Loucy (cell line): ENCODE results near the gene TMED10.
"Not testable (repeated sequence)": the region's sequence is repeated elsewhere in the genome, so short reads cannot be mapped to it uniquely, and the experiment has no call there.

Experiments used
- H2AFZ ChIP-seq: fragments of 200-600 bp; sonication (generic); 2 replicates; pipeline ENCODE4 v1.6.0; 2016; ENCODE audit warnings: antibody characterized with exemption, mild to moderate bottlenecking, low read length, moderate library complexity
- H3F3A ChIP-seq: fragments of 200-600 bp; 2 replicates; pipeline ENCODE4 v1.6.0; 2016; ENCODE audit warnings: antibody characterized with exemption, low read depth, mild to moderate bottlenecking
- H3K27me3 ChIP-seq: fragments of 200-600 bp; sonication (generic); 2 replicates; pipeline ENCODE4 v1.6.1; 2014; ENCODE audit warnings: low read length, mild to moderate bottlenecking; ENCODE audit not compliant: insufficient read depth, poor library complexity, severe bottlenecking
- H3K36me3 ChIP-seq: fragments of 200-600 bp; sonication (generic); 2 replicates; pipeline ENCODE4 v1.6.1; 2016; ENCODE audit warnings: low read length; ENCODE audit not compliant: insufficient read depth
- H3K4me1 ChIP-seq: fragments of 200-600 bp; sonication (generic); 2 replicates; pipeline ENCODE4 v1.5.1; 2014; ENCODE audit warnings: low read length, mild to moderate bottlenecking; ENCODE audit not compliant: insufficient read depth, poor library complexity, severe bottlenecking
- H3K4me2 ChIP-seq: fragments of 200-600 bp; sonication (generic); 2 replicates; pipeline ENCODE4 v1.6.0; 2014; ENCODE audit warnings: antibody characterized with exemption, low read length, low read depth, mild to moderate bottlenecking; ENCODE audit not compliant: poor library complexity, severe bottlenecking
- H3K4me3 ChIP-seq: fragments of 200-600 bp; sonication (generic); 2 replicates; pipeline ENCODE4 v1.5.1; 2014; ENCODE audit warnings: low read length, mild to moderate bottlenecking, mixed read lengths; ENCODE audit not compliant: poor library complexity, severe bottlenecking
- H3K79me2 ChIP-seq: fragments of 200-600 bp; sonication (generic); 2 replicates; pipeline ENCODE4 v1.6.1; 2014; ENCODE audit warnings: low read length; ENCODE audit not compliant: insufficient read depth
- H3K9ac ChIP-seq: fragments of 200-600 bp; sonication (generic); 2 replicates; pipeline ENCODE4 v1.6.0; 2014; ENCODE audit warnings: mild to moderate bottlenecking, low read depth, low read length, moderate library complexity; ENCODE audit not compliant: poor library complexity, severe bottlenecking
- H3K9me2 ChIP-seq: fragments of 200-600 bp; sonication (generic); replicated peaks from 2 replicates; pipeline ENCODE4 v1.6.1; 2016; ENCODE audit warnings: low read depth, low read length, mixed read lengths
- H3K9me3 ChIP-seq: fragments of 200-600 bp; sonication (generic); 2 replicates; pipeline ENCODE4 v1.6.1; 2014; ENCODE audit warnings: mild to moderate bottlenecking, antibody characterized with exemption, low read length, low read depth; ENCODE audit not compliant: insufficient read depth
- H4K20me1 ChIP-seq: fragments of 200-600 bp; sonication (generic); 2 replicates; pipeline ENCODE4 v1.6.0; 2014; ENCODE audit warnings: antibody characterized with exemption, low read length, mild to moderate bottlenecking; ENCODE audit not compliant: insufficient read depth, poor library complexity, severe bottlenecking
- EZH2phosphoT487 ChIP-seq: fragments of 200-600 bp; IDR thresholded peaks from 2 replicates; pipeline ENCODE4 v1.6.1; 2018; ENCODE audit warnings: antibody characterized with exemption, mild to moderate bottlenecking, moderate library complexity, borderline replicate concordance
- TF ChIP-seq, protein P1 (sequence below): fragments of 200-600 bp; sonication (generic); conservative IDR thresholded peaks from 2 replicates; pipeline ENCODE4 v1.5.1; 2014; ENCODE audit warnings: mild to moderate bottlenecking, antibody characterized with exemption, low read length

The TMED10 gene

DNA sequence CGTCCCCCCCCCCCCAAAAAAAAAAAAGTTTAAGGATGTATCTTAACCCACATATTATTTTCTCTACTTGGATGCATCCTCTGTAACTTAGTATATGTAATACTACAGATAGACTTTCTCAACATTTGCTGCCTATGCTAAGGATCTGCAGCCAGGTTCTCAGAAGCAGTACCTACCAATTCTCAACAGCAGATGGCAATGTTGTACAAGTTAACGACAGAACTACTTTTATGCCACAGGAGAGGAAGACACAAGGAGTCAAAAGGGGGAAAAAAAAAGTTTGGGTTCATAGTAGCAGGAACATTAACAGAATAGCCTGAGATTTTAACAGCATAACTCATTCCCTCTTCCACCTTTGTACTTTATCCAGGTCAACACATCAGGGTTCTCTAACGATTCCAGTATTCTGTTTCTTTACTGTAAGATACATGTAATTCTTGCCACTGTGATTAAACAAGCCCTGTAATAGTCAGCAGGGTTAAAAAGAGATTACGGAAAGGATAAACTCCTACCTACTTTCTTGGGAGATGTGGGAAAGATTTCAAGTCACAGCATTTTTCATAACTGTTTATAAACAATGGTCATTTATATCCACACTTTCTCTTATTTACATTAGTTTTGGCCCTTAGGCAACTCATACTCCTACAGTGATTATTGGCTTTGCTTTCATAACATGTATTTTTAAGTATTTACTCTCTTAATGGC lies 43.9 kb downstream of the TMED10 start:
- Histone ChIP-seq H3F3A (no peaks in the 10 kb centered on the region), H2AFZ (no peak overlapping the region), H4K20me1 (no peaks in the 10 kb centered on the region), H3K36me3 (peaks cover 39% of the 10 kb centered on the region), H3K79me2 (peaks cover 14% of the 10 kb centered on the region), H3K4me1 (peaks cover 8% of the 10 kb centered on the region), H3K9me3 (no peaks in the 10 kb centered on the region), H3K4me3 (no peak overlapping the region), H3K9me2 (no peaks in the 10 kb centered on the region), H3K4me2 (no peak overlapping the region), H3K9ac (no peak overlapping the region), H3K27me3 (no peaks in the 10 kb centered on the region)
- TF ChIP-seq EZH2phosphoT487, result no peak
- TF ChIP-seq, protein P1, sequence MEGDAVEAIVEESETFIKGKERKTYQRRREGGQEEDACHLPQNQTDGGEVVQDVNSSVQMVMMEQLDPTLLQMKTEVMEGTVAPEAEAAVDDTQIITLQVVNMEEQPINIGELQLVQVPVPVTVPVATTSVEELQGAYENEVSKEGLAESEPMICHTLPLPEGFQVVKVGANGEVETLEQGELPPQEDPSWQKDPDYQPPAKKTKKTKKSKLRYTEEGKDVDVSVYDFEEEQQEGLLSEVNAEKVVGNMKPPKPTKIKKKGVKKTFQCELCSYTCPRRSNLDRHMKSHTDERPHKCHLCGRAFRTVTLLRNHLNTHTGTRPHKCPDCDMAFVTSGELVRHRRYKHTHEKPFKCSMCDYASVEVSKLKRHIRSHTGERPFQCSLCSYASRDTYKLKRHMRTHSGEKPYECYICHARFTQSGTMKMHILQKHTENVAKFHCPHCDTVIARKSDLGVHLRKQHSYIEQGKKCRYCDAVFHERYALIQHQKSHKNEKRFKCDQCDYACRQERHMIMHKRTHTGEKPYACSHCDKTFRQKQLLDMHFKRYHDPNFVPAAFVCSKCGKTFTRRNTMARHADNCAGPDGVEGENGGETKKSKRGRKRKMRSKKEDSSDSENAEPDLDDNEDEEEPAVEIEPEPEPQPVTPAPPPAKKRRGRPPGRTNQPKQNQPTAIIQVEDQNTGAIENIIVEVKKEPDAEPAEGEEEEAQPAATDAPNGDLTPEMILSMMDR, result peak; percentile 82

DNA sequence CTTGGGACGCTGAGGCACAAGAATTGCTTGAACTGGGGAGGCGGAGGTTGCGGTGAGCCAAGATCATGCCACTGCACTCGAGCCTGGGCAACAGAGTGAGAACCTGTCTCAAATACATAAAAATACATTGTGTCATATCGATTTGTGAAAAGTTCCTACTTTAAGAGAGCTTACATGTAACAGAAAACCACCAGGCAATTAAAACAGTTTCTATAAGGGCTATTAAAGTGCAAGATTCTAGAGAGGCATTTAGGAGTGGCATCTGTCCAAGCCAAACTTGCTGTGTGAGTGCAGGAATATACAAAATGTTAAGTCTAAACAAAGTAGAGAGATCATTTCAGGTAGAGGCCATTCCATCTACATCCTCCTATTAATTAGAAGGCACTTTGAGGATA lies 47.8 kb downstream of the TMED10 start:
- Histone ChIP-seq H3F3A (no peaks in the 10 kb centered on the region), H3K4me3 (no peak overlapping the region), H4K20me1 (peaks cover 15% of the 10 kb centered on the region), H3K4me2 (peak overlapping the region; percentile 94), H3K9ac (no peak overlapping the region), H3K9me2 (no peaks in the 10 kb centered on the region), H3K27me3 (no peaks in the 10 kb centered on the region), H3K9me3 (no peaks in the 10 kb centered on the region), H3K4me1 (peaks cover 26% of the 10 kb centered on the region), H3K36me3 (peaks cover 20% of the 10 kb centered on the region), H3K79me2 (peaks cover 40% of the 10 kb centered on the region), H2AFZ (no peak overlapping the region)
- TF ChIP-seq EZH2phosphoT487, result no peak
- TF ChIP-seq, protein P1, result no peak

DNA sequence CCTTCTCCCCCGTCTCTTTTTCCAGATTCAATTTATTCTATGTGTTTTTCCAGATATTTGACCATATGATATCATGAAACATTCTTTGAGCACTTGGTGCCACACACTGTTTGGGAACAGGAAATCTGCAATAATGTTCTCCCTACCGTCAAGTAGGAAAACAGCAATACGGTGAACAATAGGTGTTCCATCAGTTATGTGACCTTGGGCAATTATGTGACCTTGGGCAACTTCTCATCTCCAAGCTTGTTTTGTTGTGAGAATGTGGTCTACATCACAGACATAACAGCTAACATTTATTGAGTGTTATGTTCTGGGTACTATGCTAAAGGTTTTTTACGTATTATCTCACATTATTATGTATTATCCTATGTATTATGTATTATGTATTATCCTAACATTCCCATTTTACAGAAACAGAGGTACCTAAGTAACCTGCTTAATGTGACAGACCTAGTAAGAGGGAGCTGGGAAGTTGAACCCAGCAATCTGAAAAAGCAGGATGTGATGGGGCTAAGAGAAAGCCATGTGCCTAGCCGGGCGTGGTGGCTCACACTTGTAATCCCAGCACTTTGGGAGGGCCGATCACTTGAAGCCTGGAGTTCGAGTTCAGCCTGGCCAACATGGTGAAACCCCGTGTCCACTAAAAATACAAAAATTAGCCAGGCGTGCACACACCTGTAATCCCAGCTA lies 48.4 kb downstream of the TMED10 start:
- Histone ChIP-seq H3K27me3 (no peaks in the 10 kb centered on the region), H3K4me3 (peak overlapping the region; percentile 91), H3K4me1 (peaks cover 26% of the 10 kb centered on the region), H3K9ac (peak overlapping the region; percentile 95), H3K79me2 (peaks cover 40% of the 10 kb centered on the region), H4K20me1 (peaks cover 15% of the 10 kb centered on the region), H3K4me2 (peak overlapping the region; percentile 94), H2AFZ (no peak overlapping the region), H3K9me3 (no peaks in the 10 kb centered on the region), H3K36me3 (peaks cover 15% of the 10 kb centered on the region), H3F3A (no peaks in the 10 kb centered on the region), H3K9me2 (no peaks in the 10 kb centered on the region)
- TF ChIP-seq, protein P1, result no peak

DNA sequence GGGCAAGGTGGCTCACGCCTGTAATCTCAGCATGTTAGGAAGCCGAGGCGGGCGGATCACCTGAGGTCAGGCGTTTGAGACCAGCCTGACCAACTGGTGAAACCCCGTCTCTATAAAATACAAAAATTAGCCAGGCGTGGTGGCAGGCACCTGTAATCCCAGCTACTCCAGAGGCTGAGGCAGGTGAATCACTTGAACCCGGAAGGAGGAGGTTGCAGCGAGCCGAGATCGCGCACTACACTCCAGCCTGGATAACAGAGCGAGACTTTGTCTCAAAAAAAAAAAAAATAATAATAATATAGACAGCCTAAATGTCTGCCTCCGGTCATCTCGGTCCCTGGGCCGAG lies 49.0 kb downstream of the TMED10 start:
- H3K4me1 ChIP-seq, result peaks cover 26% of the 10 kb centered on the region
- H2AFZ ChIP-seq, result peak overlapping the region; percentile 91
- not testable (repeated sequence) for H3K9me2 ChIP-seq, H3K27me3 ChIP-seq, H3K36me3 ChIP-seq, H3F3A ChIP-seq, H3K9me3 ChIP-seq
- H3K4me2 ChIP-seq, result peak overlapping the region; percentile 94
- peak overlapping the region; percentile 95 for H3K9ac ChIP-seq
- peak overlapping the region; percentile 91 for H3K4me3 ChIP-seq
- H3K79me2 ChIP-seq, result peaks cover 40% of the 10 kb centered on the region
- peaks cover 15% of the 10 kb centered on the region for H4K20me1 ChIP-seq
